ENCODE measurements around the gene TOR1AIP1. TPM values are rescaled to one million over a fixed set of nuclear protein-coding genes. Genes with fewer than 3 reads are reported as not detected.
"Not testable (repeated sequence)": the region's sequence is repeated elsewhere in the genome, so short reads cannot be mapped to it uniquely, and the experiment has no call there.

TOR1AIP1 gene
- total RNA-seq, 2 donors from 2014 or later: 48.3 to 53.0 TPM

GRCh38 chr1:179954493-179955286, 72.6 kb downstream of the TOR1AIP1 start, which contains the start of gene CEP350:
TSS of gene CEP350 (plus strand) at chr1:179954810. CDS start at chr1:179986182, 31,372 bp downstream.
- ATAC-seq (peak; percentile 92 to 94), DNase-seq (ENCODE audit: low spot score in 2 of 2) (peak; percentile 94 to 97)
- peak within 1 kb of the TSS; percentile 94 to 98 for H3K27ac Mint-ChIP-seq
- H3K36me3 Mint-ChIP-seq: peaks cover 5 to 12% of the 10 kb centered on the region in 2 donors
- H3K9me3 Mint-ChIP-seq: peaks cover 5 to 10% of the 10 kb centered on the region in 2 donors

GRCh38 chr1:179955287-179955680, 73.2 kb downstream of the TOR1AIP1 start:
- Mint-ChIP-seq H3K27ac (peak overlapping the region; percentile 94), H3K9me3 (peaks cover 5 to 10% of the 10 kb centered on the region in 2 donors), H3K36me3 (peaks cover 5 to 12% of the 10 kb centered on the region in 2 donors)
- no peak for ATAC-seq
- no peak for DNase-seq (ENCODE audit: low spot score in 2 of 2)

- ATAC-seq: no peak
- H3K36me3 Mint-ChIP-seq: peaks cover 5 to 12% of the 10 kb centered on the region in 2 donors
These were observed 73.6 kb downstream of the TOR1AIP1 start for GRCh38 chr1:179955731-179956130.

GRCh38 chr1:179958359-179958758, 76.3 kb downstream of the TOR1AIP1 start:
- ATAC-seq: no peak
- Mint-ChIP-seq H3K9me3 (no peaks in the 10 kb centered on the region), H3K36me3 (peaks cover 6 to 24% of the 10 kb centered on the region in 2 donors), H3K27ac (no peak overlapping the region)
- DNase-seq (ENCODE audit: low spot score in 2 of 2): no peak

More at GRCh38 chr1:179955731-179956130, 73.6 kb downstream of the TOR1AIP1 start:
- DNase-seq (ENCODE audit: low spot score in 2 of 2): no peak
- peak overlapping the region; percentile 94 for H3K27ac Mint-ChIP-seq
- H3K9me3 Mint-ChIP-seq: peaks cover 5 to 10% of the 10 kb centered on the region in 2 donors

GRCh38 chr1:179962168-179962567, 80.1 kb downstream of the TOR1AIP1 start:
- DNase-seq (ENCODE audit: low spot score in 2 of 2); ATAC-seq; H3K27ac Mint-ChIP-seq; H3K9me3 Mint-ChIP-seq: not testable (repeated sequence)
- peaks cover 0 to 27% of the 10 kb centered on the region in 2 donors for H3K36me3 Mint-ChIP-seq

GRCh38 chr1:179966551-179966950, 84.5 kb downstream of the TOR1AIP1 start:
- Mint-ChIP-seq H3K27ac (no peak overlapping the region), H3K36me3 (peaks cover 0 to 39% of the 10 kb centered on the region in 2 donors), H3K9me3 (peaks cover 0 to 10% of the 10 kb centered on the region in 2 donors)
- ATAC-seq (no peak), DNase-seq (ENCODE audit: low spot score in 2 of 2) (no peak)

GRCh38 chr1:179968284-179968993, 86.4 kb downstream of the TOR1AIP1 start:
- Mint-ChIP-seq H3K27ac (no peak overlapping the region), H3K9me3 (peaks cover 0 to 17% of the 10 kb centered on the region in 2 donors), H3K36me3 (peaks cover 0 to 37% of the 10 kb centered on the region in 2 donors)
- DNase-seq (ENCODE audit: low spot score in 2 of 2) (no peak), ATAC-seq (no peak)

GRCh38 chr1:179968994-179969919, 87.2 kb downstream of the TOR1AIP1 start:
- no peak for ATAC-seq
- DNase-seq (ENCODE audit: low spot score in 2 of 2): no peak
- peaks cover 0 to 43% of the 10 kb centered on the region in 2 donors for H3K36me3 Mint-ChIP-seq
- H3K27ac Mint-ChIP-seq: peak overlapping the region in 1 of 2 donors; percentile 67
- H3K9me3 Mint-ChIP-seq: peaks cover 0 to 17% of the 10 kb centered on the region in 2 donors

Other genes starting within 250 kb of the TOR1AIP1 start
- not detected for gene FAM163A, start 139.0 kb upstream of the TOR1AIP1 start, total RNA-seq
- 10 to 100 TPM; 39.6 to 46.7 TPM for gene TOR1AIP2, start 4.5 kb upstream of the TOR1AIP1 start, total RNA-seq
- gene CEP350, start 72.5 kb downstream of the TOR1AIP1 start, total RNA-seq: 10 to 100 TPM; 41.9 to 43.6 TPM